HG03280 (cell line): ENCODE results near the gene JCAD.

ENCODE experiments used
- ATAC-seq: cut with Tn5 transposase; IDR thresholded peaks from one replicate; pipeline ENCODE4 v1.9.1; 2021; ENCODE audit warnings: mild to moderate bottlenecking, moderate library complexity; ENCODE audit not compliant: unreplicated experiment

Gene JCAD

GRCh38 chr10:30046476-30046875, 12.9 kb downstream of the JCAD start:
- ATAC-seq: no peak

- ATAC-seq: no peak
These were observed 13.4 kb downstream of the JCAD start for GRCh38 chr10:30045961-30046360.

GRCh38 chr10:30043476-30044270, 15.7 kb downstream of the JCAD start:
- ATAC-seq: no peak

GRCh38 chr10:30042820-30043219, 16.6 kb downstream of the JCAD start:
- ATAC-seq: no peak

GRCh38 chr10:30041196-30042105, 17.9 kb downstream of the JCAD start:
- ATAC-seq: no peak

GRCh38 chr10:30040597-30040996, 18.8 kb downstream of the JCAD start:
- no peak for ATAC-seq

GRCh38 chr10:30039988-30040387, 19.4 kb downstream of the JCAD start:
- no peak for ATAC-seq

GRCh38 chr10:30039567-30039966, 19.8 kb downstream of the JCAD start:
- ATAC-seq: no peak

- no peak for ATAC-seq
These were observed 20.4 kb downstream of the JCAD start for GRCh38 chr10:30038781-30039536.

- ATAC-seq: no peak
These were observed 21.6 kb downstream of the JCAD start for GRCh38 chr10:30037620-30038336.

GRCh38 chr10:30036811-30037210, 22.6 kb downstream of the JCAD start:
- ATAC-seq: no peak

GRCh38 chr10:30036341-30036740, 23.0 kb downstream of the JCAD start:
- ATAC-seq: no peak

GRCh38 chr10:30034433-30035137, 24.8 kb downstream of the JCAD start:
- no peak for ATAC-seq

GRCh38 chr10:30032125-30032524, 27.3 kb downstream of the JCAD start:
- ATAC-seq: no peak

GRCh38 chr10:30029872-30030256, 29.5 kb downstream of the JCAD start:
- ATAC-seq: no peak

GRCh38 chr10:30029164-30029871, 30.1 kb downstream of the JCAD start:
- ATAC-seq: no peak

GRCh38 chr10:30028738-30029030, 30.7 kb downstream of the JCAD start:
- no peak for ATAC-seq

- no peak for ATAC-seq
These were observed 31.2 kb downstream of the JCAD start for GRCh38 chr10:30028006-30028737.
